K562 (cell line): Measurements from ENCODE around the gene VPS13C. TPM values are rescaled to one million over a fixed set of nuclear protein-coding genes. Genes with fewer than 3 reads are reported as not detected.

Experiments used
- ATAC-seq: fragments of 200-7000 bp; cut with Tn5 transposase; 3 replicates; pipeline ENCODE4 v1.9.1; 2020; ENCODE audit warnings: moderate library complexity
- BruUV-seq: library from RNA; stranded (reverse); fragments of 400-500 nt; replicated peaks from 2 replicates; lab custom pipeline; 2021; lab: Mats Ljungman, UMichigan
- CTCF ChIA-PET: fragments of 300-600 bp; formaldehyde crosslinking; extraction: SDS; loops from one replicate; lab custom pipeline; 2021; ENCODE audit warnings: low intra/inter-chr PET ratio; lab: Yijun Ruan, JAX
- POLR2A ChIA-PET: fragments of 300-600, 350-650 bp; sonication (Branson Sonifier 250); formaldehyde crosslinking; extraction: SDS; loops from one replicate; lab custom pipeline; 2021; ENCODE audit warnings: antibody characterized with exemption, inconsistent platforms; lab: Yijun Ruan, JAX
- DNase-seq, 4 experiments: peaks; one replicate each; pipeline versions ENCODE4 v3.0.0 to v3.0.0-alpha.2; 2011 to 2018; ENCODE audit warnings: low spot score in 3 of 4, mixed read lengths in 3 of 4; ENCODE audit errors: extremely low read depth in 1 of 4
- FAIRE-seq: peaks from 2 replicates; lab custom pipeline; 2011; peaks lifted over from hg19 to GRCh38; lab: Jason Lieb, UNC
- H2AFZ ChIP-seq: 2 replicates; pipeline ENCODE4 v1.6.0; 2011; ENCODE audit warnings: low read depth, low read length, control low read depth, inconsistent platforms
- H3K27ac ChIP-seq: fragments of 200-600 bp; 3 replicates; pipeline ENCODE4 v1.8.0; 2011; ENCODE audit warnings: low read depth, mild to moderate bottlenecking, control low read depth, inconsistent platforms, low read length, moderate library complexity, mixed read lengths; ENCODE audit errors: extremely low read depth
- H3K27me3 ChIP-seq, 2 experiments: fragments of 300-600 bp in 1 of 2; 2 replicates in 1 of 2; 3 replicates in 1 of 2; pipeline versions ENCODE4 v1.6.0 to v1.8.0; 2011; ENCODE audit warnings: inconsistent platforms in 2 of 2, low read length in 2 of 2, mild to moderate bottlenecking in 1 of 2, mixed read lengths in 1 of 2, moderate library complexity in 1 of 2; ENCODE audit not compliant: control insufficient read depth in 2 of 2, insufficient read depth in 2 of 2
- H3K36me3 ChIP-seq: fragments of 300-600 bp; 3 replicates; pipeline ENCODE4 v1.8.0; 2011; ENCODE audit warnings: mild to moderate bottlenecking, low read length, inconsistent platforms; ENCODE audit not compliant: control insufficient read depth, insufficient read depth
- H3K4me1 ChIP-seq, 2 experiments: fragments of 200-600 bp in 1 of 2; replicated peaks in 1 of 2; 2 replicates in 1 of 2; 3 replicates in 1 of 2; pipeline versions ENCODE4 v1.5.1 to v1.8.0; 2011; ENCODE audit warnings: inconsistent platforms in 2 of 2, low read length in 2 of 2, mild to moderate bottlenecking in 1 of 2, mixed read lengths in 1 of 2, moderate library complexity in 1 of 2; ENCODE audit not compliant: control insufficient read depth in 2 of 2, insufficient read depth in 2 of 2
- H3K4me2 ChIP-seq: 2 replicates; pipeline ENCODE4 v1.6.1; 2011; ENCODE audit warnings: low read length, control low read depth, inconsistent platforms, mixed read lengths; ENCODE audit not compliant: insufficient read depth
- H3K4me3 ChIP-seq: fragments of 200-600 bp; sonication (generic), shearing (Covaris generic); 2 replicates; pipeline ENCODE4 v1.5.1; 2016; ENCODE audit warnings: control low read depth, inconsistent platforms
- H3K79me2 ChIP-seq: fragments of 200-600 bp; 3 replicates; pipeline ENCODE4 v1.8.0; 2011; ENCODE audit warnings: low read length, inconsistent platforms; ENCODE audit not compliant: control insufficient read depth, insufficient read depth
- H3K9ac ChIP-seq, 2 experiments: 2 replicates each; pipeline versions ENCODE4 v1.6.0 to v1.6.1; 2011; ENCODE audit warnings: low read depth in 2 of 2, low read length in 2 of 2, control low read depth in 1 of 2, inconsistent platforms in 1 of 2, mild to moderate bottlenecking in 1 of 2, mixed read lengths in 1 of 2; ENCODE audit not compliant: insufficient read depth in 1 of 2
- H3K9me1 ChIP-seq: one replicate; pipeline ENCODE4 v1.6.0; 2011; ENCODE audit warnings: inconsistent platforms, mild to moderate bottlenecking, low read length, moderate library complexity; ENCODE audit not compliant: control insufficient read depth, insufficient read depth
- H3K9me3 ChIP-seq: replicated peaks from 2 replicates; pipeline ENCODE4 v1.5.1; 2011; ENCODE audit warnings: low read depth, low read length, inconsistent platforms; ENCODE audit not compliant: control insufficient read depth, insufficient read depth
- H4K20me1 ChIP-seq: replicated peaks from 2 replicates; pipeline ENCODE4 v1.6.1; 2011; ENCODE audit warnings: low read length, inconsistent platforms, mixed read lengths; ENCODE audit not compliant: control insufficient read depth, insufficient read depth
- JUN ChIP-seq, 2 experiments: sonication (generic) in 1 of 2; formaldehyde crosslinking in 1 of 2; IDR thresholded peaks; 2 replicates each; pipeline versions ENCODE4 v1.6.1 to v1.8.0; 2012 to 2022; ENCODE audit warnings: borderline replicate concordance in 2 of 2, mild to moderate bottlenecking in 2 of 2, improper control_type of control experiment in 1 of 2, low read depth in 1 of 2, low read length in 1 of 2, missing genetic modification reagents in 1 of 2
- NUFIP1 ChIP-seq: fragments of 450-650 bp; IDR thresholded peaks from 2 replicates; pipeline ENCODE4 v1.6.1; 2018; ENCODE audit not compliant: partially characterized antibody
- RUNX1 ChIP-seq: sonication (generic); IDR thresholded peaks from 2 replicates; pipeline ENCODE4 v1.6.1; 2016; ENCODE audit warnings: antibody characterized with exemption, low read depth
- SMAD2 ChIP-seq: fragments of 150-350 bp; IDR thresholded peaks from 2 replicates; pipeline ENCODE4 v1.6.1; 2014; ENCODE audit warnings: low read depth, mild to moderate bottlenecking, low read length
- SMARCA5 ChIP-seq: fragments of 450-650 bp; IDR thresholded peaks from 2 replicates; pipeline ENCODE4 v1.6.1; 2016
- SOX6 ChIP-seq: fragments of 450-650 bp; IDR thresholded peaks from 2 replicates; pipeline ENCODE4 v1.6.1; 2014; ENCODE audit warnings: mild to moderate bottlenecking
- TRIM25 ChIP-seq: fragments of 450-650 bp; IDR thresholded peaks from 2 replicates; pipeline ENCODE4 v1.7.0; 2016; ENCODE audit warnings: borderline replicate concordance
- ZNF79 ChIP-seq: fragments of 250-450 bp; sonication (Bioruptor Pico); IDR thresholded peaks from 2 replicates; pipeline ENCODE4 v1.4.0; 2020; ENCODE audit warnings: low read depth, mild to moderate bottlenecking, moderate library complexity
- WGBS: fragments of 100-300 bp; shearing (Covaris generic); methylation state at CpG from one replicate; pipeline ENCODE4 v1.1.6; 2016; ENCODE audit warnings: low coverage, mixed read lengths; ENCODE audit not compliant: insufficient coverage; ENCODE audit errors: missing lambda C conversion rate; 5-methylcytosine and 5-hydroxymethylcytosine counted together
- in situ Hi-C: fragments of 300-500 bp; cut with MboI; formaldehyde crosslinking; loops from 4 replicates; pipeline ENCODE4 v1.15.0; 2018; ENCODE audit warnings: inconsistent platforms, mixed read lengths
- intact Hi-C: fragments of 100-400 bp; cut with micrococcal nuclease; formaldehyde crosslinking; loops from 2 replicates; pipeline ENCODE4 v1.14.2; 2022
- polyA plus RNA-seq, 8 experiments: library from polyadenylated mRNA; depleted of rRNA in 4 of 8; stranded (reverse) in 5 of 8; unstranded in 3 of 8; fragments of >200 nt; fragmentation: Nextera tagmentation in 2 of 8; fragmentation: Illumina TruSeq in 1 of 8; extraction: Ambion mirVana in 2 of 8; extraction: Trizol in 1 of 8; gene quantifications; 2 replicates each; pipeline versions ENCODE4 v1.2.1 to v1.2.3, GENCODE V29; 2011 to 2014; ENCODE audit warnings: inconsistent platforms in 1 of 8, missing spikeins in 1 of 8
- total RNA-seq, 7 experiments: library from RNA; depleted of rRNA in 6 of 7; stranded (reverse); fragments of >200 nt in 6 of 7; fragmentation: Illumina TruSeq in 2 of 7; extraction: Trizol in 2 of 7; gene quantifications; 2 replicates each; pipeline versions ENCODE4 v1.2.1 to v1.2.3, GENCODE V29; 2011 to 2021; ENCODE audit warnings: low replicate concordance in 1 of 7
- TF ChIP-seq, protein P1 (sequence below): sonication (generic); formaldehyde crosslinking; IDR thresholded peaks from 2 replicates; pipeline ENCODE4 v1.8.1; 2023; ENCODE audit warnings: missing genetic modification reagents, mild to moderate bottlenecking, borderline replicate concordance

The VPS13C gene
- total and polyA plus RNA-seq, 9 of the 15 experiments (the other 6 are each of a cell fraction or from before 2014, with no cell fraction given): 5.2 to 32.3 (median 15.7) TPM

GRCh38 chr15:61908241-61908640, 152.0 kb downstream of the VPS13C start:
- Histone ChIP-seq H3K4me2 (no peak overlapping the region), H4K20me1 (no peaks in the 10 kb centered on the region), H3K4me1 (no peaks in the 10 kb centered on the region), H3K9me1 (no peaks in the 10 kb centered on the region), H3K27ac (no peak overlapping the region), H3K79me2 (no peaks in the 10 kb centered on the region), H3K9ac (no peak overlapping the region), H3K4me3 (no peak overlapping the region), H2AFZ (no peak overlapping the region), H3K9me3 (no peaks in the 10 kb centered on the region), H3K36me3 (peaks cover 28% of the 10 kb centered on the region; the same call in 2 of the 3 replicates), H3K27me3 (no peaks in the 10 kb centered on the region)
- FAIRE-seq (no peak), ATAC-seq (no peak), DNase-seq (no peak)
- in situ Hi-C loops: no loop called here
- ChIA-PET POLR2A (no interaction called here), CTCF (no interaction called here)
- WGBS: 92% methylated on average over 3 of the region's 3 CpGs
- TF ChIP-seq TRIM25: no peak
- no TSS peak for BruUV-seq
- intact Hi-C loops: no loop called here

DNA sequence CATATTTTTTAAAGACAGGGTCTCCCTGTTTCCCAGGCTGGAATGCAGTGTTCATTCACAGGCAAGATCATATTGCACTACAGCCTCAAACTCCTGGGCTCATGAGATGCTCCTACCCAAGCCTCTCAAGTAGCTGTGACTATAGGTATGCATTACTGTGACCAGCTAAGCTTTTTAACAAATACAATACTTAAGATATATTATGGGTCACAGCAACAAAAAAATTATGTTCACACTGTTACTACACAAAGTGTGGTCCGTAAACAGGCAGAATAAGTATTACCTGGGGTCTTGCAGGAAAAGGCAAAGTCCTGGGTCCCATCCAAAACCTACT, 152.5 kb downstream of the VPS13C start:
- Histone ChIP-seq H3K79me2 (no peaks in the 10 kb centered on the region), H3K4me1 (no peaks in the 10 kb centered on the region), H3K27me3 (no peaks in the 10 kb centered on the region), H2AFZ (no peak overlapping the region), H3K4me2 (no peak overlapping the region), H4K20me1 (no peaks in the 10 kb centered on the region), H3K4me3 (no peak overlapping the region), H3K9me3 (no peaks in the 10 kb centered on the region), H3K27ac (no peak overlapping the region), H3K9me1 (no peaks in the 10 kb centered on the region), H3K9ac (no peak overlapping the region), H3K36me3 (peaks cover 25% of the 10 kb centered on the region; the same call in 2 of the 3 replicates)
- FAIRE-seq (no peak), DNase-seq (no peak), ATAC-seq (no peak)
- intact Hi-C loops: no loop called here
- in situ Hi-C loops: no loop called here
- 92% methylated on average over 1 of the region's 1 CpG for WGBS
- POLR2A ChIA-PET: no interaction called here
- CTCF ChIA-PET: no interaction called here
- no TSS peak for BruUV-seq
- TF ChIP-seq, protein P1, sequence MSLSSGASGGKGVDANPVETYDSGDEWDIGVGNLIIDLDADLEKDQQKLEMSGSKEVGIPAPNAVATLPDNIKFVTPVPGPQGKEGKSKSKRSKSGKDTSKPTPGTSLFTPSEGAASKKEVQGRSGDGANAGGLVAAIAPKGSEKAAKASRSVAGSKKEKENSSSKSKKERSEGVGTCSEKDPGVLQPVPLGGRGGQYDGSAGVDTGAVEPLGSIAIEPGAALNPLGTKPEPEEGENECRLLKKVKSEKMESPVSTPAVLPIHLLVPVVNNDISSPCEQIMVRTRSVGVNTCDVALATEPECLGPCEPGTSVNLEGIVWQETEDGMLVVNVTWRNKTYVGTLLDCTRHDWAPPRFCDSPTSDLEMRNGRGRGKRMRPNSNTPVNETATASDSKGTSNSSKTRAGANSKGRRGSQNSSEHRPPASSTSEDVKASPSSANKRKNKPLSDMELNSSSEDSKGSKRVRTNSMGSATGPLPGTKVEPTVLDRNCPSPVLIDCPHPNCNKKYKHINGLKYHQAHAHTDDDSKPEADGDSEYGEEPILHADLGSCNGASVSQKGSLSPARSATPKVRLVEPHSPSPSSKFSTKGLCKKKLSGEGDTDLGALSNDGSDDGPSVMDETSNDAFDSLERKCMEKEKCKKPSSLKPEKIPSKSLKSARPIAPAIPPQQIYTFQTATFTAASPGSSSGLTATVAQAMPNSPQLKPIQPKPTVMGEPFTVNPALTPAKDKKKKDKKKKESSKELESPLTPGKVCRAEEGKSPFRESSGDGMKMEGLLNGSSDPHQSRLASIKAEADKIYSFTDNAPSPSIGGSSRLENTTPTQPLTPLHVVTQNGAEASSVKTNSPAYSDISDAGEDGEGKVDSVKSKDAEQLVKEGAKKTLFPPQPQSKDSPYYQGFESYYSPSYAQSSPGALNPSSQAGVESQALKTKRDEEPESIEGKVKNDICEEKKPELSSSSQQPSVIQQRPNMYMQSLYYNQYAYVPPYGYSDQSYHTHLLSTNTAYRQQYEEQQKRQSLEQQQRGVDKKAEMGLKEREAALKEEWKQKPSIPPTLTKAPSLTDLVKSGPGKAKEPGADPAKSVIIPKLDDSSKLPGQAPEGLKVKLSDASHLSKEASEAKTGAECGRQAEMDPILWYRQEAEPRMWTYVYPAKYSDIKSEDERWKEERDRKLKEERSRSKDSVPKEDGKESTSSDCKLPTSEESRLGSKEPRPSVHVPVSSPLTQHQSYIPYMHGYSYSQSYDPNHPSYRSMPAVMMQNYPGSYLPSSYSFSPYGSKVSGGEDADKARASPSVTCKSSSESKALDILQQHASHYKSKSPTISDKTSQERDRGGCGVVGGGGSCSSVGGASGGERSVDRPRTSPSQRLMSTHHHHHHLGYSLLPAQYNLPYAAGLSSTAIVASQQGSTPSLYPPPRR (CRISPR knock-in tag): no peak
- TF ChIP-seq ZNF79 (CRISPR knock-in tag): no peak
- no peak for TF ChIP-seq SMAD2
- TF ChIP-seq SMARCA5: no peak
- TF ChIP-seq SOX6: no peak
- TF ChIP-seq NUFIP1: no peak
- no peak for TF ChIP-seq JUN (IDR thresholded peaks at IDR 0.05; ENCODE audit: borderline replicate concordance, low read depth, low read length)
- no peak for TF ChIP-seq JUN (CRISPR knock-in tag; IDR thresholded peaks at IDR 0.05; ENCODE audit: borderline replicate concordance)
- no peak for TF ChIP-seq RUNX1
